ENCODE data around the gene BET1.

GRCh38 chr7:94028768-94029167, 24.6 kb upstream of the BET1 start:
- TF ChIP-seq, protein P1, sequence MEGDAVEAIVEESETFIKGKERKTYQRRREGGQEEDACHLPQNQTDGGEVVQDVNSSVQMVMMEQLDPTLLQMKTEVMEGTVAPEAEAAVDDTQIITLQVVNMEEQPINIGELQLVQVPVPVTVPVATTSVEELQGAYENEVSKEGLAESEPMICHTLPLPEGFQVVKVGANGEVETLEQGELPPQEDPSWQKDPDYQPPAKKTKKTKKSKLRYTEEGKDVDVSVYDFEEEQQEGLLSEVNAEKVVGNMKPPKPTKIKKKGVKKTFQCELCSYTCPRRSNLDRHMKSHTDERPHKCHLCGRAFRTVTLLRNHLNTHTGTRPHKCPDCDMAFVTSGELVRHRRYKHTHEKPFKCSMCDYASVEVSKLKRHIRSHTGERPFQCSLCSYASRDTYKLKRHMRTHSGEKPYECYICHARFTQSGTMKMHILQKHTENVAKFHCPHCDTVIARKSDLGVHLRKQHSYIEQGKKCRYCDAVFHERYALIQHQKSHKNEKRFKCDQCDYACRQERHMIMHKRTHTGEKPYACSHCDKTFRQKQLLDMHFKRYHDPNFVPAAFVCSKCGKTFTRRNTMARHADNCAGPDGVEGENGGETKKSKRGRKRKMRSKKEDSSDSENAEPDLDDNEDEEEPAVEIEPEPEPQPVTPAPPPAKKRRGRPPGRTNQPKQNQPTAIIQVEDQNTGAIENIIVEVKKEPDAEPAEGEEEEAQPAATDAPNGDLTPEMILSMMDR (IDR thresholded peaks at IDR 0.05) = no peak
- no peak for TF ChIP-seq POLR2A (IDR thresholded peaks at IDR 0.05)
